ENCODE results near the gene GSTT2.
"Not testable (repeated sequence)": the region's sequence is repeated elsewhere in the genome, so short reads cannot be mapped to it uniquely, and the experiment has no call there.

The GSTT2 gene

DNA sequence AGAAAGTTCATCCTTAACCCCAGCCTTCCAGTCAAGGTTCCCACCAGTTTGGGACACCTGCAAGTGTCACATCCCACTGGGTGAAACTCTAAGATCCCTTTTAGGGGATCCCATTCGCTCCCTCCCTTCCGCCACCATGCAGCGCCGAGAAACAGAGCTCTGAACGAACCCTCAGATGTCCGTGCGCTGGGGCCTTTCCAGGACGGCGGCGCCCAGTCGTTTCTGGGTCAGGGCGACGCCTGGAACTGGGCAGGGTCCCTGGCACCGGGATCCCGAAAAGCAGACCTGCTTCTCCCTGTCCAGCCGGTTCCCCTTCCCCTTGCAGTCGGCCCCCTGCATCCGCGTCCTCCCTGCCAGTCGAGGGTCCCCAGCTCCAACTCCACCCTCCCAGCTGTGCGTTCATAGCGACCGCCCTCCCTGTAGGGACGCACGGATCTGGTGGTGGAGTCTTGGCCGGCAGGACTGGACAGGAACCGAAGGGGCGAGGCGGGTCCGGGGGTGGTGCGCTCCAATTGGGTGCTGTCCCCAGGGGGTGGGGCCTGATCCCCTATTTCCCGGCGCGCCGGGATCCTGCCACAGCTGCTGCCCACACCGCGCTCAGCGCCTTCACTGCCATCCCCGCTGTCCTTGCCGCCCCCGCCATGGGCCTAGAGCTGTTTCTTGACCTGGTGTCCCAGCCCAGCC, at the start of gene GSTT2:
TSS of gene GSTT2 (plus strand) at position 578 of the 684 bp plus-strand sequence.
- DNase-seq (ENCODE audit: low read depth in 1 of 2, low spot score in 1 of 2) = not testable (repeated sequence)

DNA sequence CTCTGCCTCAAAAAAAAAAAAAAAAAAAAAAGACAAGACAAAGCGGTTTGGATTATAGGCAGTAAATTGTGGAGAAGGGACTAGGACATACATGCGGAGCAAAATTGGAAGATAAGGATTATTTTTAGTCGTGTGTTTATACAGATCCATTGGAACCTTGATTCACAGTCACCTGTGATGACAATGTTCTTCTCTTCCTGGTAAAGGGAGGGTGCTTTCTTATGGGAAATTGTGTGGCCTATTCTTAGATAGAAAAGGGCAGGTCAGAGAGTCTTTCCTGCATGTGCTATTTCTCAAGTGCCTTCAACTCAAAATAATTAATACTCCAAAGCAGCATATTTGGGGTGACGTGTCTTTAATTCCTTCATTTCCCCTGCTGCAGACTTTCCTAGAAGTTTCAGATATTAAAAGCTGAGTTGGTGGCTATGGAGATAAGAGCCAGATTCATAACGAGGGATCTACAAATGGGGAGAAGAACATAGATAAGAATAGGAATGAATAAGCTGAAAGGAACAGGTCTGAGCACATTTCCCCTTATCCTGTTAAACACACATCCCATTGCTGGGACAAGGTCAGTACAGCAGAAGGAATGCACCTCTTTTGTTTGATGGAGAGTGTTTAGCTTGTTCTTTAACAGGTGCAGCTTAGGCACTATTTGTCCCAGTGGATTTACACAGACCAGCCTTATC, 41.5 kb upstream of the GSTT2 start:
- no peak for DNase-seq (ENCODE audit: low read depth in 1 of 2, low spot score in 1 of 2)

DNA sequence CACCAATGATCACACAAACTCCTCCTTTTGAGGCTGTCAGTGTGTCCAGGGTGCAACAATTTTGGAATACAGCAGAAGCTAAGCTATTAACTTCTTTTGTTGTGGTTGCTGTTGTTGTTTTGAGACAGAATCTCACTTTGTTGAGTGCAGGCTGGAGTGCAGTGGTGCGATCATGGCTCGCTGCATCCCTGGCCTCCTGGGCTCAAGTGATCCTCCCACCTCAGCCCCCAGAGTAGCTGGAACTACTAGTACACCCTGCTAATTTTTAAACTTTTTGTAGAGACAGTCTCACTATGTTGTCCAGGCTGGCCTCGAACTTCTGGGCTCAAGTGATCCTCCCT, 40.9 kb upstream of the GSTT2 start:
- no peak for DNase-seq (ENCODE audit: low read depth in 1 of 2, low spot score in 1 of 2)

DNA sequence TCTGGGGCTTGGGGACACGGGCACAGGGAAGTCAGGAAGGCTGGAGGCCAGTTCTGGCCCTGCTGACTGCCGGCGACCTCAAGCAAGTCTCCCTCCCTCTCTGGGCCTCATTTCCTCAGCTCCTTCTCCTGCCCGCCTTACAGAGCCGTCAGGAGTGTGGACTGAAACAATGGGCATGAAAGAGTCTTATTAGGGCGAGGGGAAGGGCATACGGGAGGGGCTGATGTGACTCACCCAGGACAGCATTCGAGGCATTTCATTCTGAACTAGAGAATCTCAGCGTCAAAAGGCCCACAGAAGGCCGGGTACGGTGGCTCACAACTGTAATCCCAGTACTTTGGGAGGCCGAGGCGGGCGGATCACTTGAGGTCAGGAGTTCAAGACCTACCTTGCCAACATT, 39.8 kb upstream of the GSTT2 start:
- not testable (repeated sequence) for DNase-seq (ENCODE audit: low read depth in 1 of 2, low spot score in 1 of 2)

DNA sequence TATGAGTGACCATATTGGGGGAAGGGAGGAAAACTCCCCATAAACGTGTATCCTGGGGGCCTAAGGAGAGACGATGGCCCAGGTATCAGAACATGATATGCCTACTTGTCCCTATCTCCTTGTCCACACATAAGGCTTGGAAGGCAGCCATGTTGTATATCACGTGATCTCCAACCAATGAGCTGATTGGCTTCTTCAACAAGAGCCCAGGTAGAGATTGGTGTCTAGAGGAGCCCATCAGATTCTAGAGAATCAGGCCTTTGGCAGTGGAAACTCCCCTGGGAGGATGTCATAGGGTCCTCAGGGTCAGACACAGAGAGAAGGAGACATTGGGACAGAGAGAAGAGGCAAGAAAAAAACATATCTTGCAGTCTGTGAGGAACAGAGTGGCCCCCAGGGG, 32.5 kb upstream of the GSTT2 start:
- DNase-seq (ENCODE audit: low read depth in 1 of 2, low spot score in 1 of 2) = not testable (repeated sequence)

DNA sequence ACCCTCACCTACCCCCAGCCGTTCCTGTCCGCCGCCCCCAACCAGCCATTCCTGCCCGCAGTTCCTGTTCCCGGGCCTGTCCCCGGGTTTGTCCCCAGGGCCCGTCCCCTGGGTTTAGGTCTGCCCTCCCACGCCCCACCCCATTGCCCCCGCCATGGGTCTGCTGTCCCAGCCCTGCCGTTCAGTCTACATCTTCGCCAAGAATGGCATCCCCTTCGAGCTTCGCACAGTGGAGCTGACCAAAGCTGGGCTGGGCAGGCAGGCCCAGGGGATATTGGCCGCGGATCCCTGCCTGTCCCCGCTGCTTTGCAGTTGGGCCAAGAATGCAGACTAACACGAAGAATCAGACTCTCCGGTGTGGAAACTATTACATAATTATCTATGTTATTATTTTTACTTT, 30.2 kb upstream of the GSTT2 start:
- not testable (repeated sequence) for DNase-seq (ENCODE audit: low read depth in 1 of 2, low spot score in 1 of 2)

DNA sequence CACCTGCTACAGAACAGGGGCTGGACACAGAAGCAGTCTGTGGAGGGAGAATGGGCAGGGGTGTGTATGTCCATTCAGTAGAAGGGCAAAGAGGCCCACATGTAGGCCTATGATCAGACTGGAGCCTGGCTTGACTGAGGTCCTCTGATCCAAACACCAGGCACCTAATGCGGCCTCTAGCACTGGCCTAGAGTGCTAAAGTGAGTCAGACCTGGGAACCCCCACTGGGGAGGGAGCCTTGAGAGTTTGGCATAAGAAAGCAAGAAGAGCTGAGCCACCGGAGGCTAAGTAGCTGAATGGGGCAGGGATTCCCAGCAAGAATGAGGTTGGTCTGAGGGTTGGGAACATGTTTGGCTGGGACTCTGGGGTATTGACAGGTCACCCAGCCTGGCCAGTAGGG, 28.6 kb upstream of the GSTT2 start:
- not testable (repeated sequence) for DNase-seq (ENCODE audit: low read depth in 1 of 2, low spot score in 1 of 2)

DNA sequence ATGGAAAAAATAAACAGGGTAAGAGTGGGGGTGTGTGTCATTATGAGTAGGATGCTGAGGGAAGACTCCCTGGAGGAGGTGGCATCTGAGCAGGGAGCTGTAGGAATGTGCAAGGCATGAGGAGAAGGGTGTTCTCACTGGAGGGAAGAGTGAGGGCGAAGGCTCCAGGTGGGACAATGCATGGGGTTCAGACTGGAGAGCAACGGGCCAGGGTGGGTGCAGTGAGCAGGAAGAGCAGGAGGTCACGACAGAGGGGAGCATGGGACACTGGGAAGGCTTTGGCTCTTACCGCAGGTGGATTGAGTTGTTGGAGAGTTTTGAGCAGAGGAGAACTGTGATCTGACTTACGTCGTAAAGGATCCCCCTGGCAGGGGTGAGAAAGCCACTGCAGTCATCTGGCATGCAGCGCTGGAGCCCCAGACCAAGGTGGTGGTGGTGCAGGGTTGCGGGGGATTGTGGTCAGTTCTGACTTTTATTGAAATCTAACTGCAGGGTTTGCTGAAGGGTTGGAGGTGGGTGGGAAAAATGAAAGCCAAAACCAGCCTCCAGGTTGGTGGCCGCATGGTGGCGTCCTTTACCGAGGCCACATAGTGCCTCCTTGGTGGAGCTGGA, 27.0 kb upstream of the GSTT2 start:
- DNase-seq (ENCODE audit: low read depth in 1 of 2, low spot score in 1 of 2) = not testable (repeated sequence)

DNA sequence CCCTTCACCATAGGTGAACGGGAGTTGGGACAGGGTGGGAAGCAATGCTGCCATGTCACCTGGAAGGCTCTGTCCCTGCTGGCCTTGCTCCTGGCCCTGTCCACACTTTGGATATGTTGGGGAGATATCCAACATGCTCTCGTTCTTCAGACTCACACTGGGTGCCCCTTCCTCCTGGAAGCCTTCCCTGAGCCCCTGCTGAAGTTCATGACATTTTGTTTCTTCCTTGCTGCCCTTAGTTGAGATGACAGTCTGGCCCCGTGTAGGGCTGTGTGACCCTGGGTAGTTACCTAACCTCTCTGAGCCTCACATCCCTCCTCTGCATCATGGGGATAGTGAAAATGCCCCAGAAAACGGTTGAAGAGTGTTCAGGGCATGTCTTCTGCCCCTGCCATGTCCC, 26.4 kb upstream of the GSTT2 start:
- not testable (repeated sequence) for DNase-seq (ENCODE audit: low read depth in 1 of 2, low spot score in 1 of 2)

DNA sequence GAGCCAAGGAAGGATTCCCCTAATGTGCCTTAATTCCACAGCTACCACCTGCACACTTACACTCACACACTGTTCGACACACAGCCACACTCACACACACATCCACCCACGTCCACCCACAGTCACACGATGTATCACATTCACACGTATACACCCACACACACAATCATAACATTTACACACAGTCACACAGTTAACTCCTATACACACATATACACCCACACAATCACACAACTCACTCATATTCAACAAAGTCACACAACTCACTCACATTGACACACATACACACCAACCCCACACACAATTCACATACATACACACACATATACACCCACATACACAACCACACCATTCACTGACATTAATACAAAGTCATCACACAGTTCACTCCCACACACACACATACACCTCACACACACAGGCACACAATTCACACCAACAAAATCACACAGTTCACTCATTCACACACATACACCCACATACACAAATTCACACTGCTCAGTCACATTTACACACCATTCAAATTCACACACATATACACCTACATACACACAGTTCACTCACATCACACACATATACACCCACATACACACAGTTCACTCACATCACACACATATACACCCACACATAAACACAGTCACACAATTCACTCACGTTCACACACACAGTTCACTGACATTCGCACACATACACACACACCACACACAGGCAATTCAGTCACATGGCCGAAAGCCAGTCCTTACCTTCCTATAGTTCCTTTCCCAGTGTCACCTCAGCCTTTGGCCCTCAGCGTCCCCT, 25.5 kb upstream of the GSTT2 start:
- DNase-seq (ENCODE audit: low read depth in 1 of 2, low spot score in 1 of 2) = not testable (repeated sequence)

DNA sequence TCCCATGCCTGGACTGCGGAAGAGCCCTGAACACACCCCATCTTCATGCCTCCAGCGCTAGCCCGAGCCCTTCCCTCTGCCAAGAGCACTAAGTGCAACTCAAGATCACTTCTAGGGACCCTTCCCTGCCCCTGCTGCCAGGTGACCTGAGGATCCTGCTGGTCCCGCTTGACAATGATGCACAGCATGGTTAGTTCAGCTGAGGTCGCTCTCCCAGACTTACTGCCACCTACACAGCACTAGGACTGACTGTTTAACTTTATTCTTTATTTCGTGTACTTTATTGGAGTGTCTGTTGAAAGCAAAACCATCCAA, 25.0 kb upstream of the GSTT2 start:
- not testable (repeated sequence) for DNase-seq (ENCODE audit: low read depth in 1 of 2, low spot score in 1 of 2)

DNA sequence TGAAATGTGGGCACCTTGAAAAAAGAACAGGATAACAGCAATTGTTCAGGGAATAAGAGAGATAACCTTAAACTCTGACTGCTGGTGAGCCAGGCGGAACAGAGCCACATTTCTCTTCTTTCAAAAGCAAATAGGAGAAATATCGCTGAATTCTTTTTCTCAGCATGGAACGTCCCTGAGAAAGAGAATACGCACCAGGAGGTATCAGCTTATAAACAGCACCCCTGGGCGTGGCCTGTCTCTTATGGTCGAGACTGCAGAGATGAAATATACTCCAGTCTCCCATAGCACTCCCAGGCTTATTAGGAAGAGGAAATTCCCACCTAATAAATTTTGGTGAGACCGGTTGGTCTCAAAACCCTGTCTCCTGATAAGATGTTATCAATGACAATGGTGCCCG, 24.0 kb upstream of the GSTT2 start:
- not testable (repeated sequence) for DNase-seq (ENCODE audit: low read depth in 1 of 2, low spot score in 1 of 2)

DNA sequence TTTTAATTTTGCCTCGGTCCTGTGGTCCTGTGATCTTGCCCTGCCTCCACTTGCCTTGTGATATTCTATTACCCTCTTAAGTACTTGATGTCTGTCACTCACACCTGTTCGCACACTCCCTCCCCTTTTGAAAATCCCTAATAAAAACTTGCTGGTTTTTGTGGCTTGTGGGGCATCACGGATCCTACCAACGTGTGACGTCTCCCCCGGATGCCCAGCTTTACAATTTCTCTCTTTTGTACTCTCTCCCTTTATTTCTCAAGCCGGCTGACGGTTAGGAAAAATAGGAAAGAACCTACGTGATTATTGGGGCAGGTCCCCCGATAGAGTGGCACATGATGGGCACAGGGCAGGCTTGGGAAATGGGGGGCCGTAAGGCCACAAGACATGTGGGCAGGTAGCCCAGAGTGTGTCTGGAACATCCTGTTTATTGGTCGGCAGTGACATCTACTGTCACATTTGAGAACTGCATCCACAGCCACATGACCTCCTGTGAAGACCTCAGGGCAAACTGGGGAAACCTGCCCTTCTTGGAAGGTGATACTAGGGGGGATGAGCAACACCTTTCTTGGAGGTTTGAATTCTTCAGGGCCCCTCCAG, 23.5 kb upstream of the GSTT2 start:
- peak; percentile 44 to 64 for DNase-seq (ENCODE audit: low read depth in 1 of 2, low spot score in 1 of 2)

DNA sequence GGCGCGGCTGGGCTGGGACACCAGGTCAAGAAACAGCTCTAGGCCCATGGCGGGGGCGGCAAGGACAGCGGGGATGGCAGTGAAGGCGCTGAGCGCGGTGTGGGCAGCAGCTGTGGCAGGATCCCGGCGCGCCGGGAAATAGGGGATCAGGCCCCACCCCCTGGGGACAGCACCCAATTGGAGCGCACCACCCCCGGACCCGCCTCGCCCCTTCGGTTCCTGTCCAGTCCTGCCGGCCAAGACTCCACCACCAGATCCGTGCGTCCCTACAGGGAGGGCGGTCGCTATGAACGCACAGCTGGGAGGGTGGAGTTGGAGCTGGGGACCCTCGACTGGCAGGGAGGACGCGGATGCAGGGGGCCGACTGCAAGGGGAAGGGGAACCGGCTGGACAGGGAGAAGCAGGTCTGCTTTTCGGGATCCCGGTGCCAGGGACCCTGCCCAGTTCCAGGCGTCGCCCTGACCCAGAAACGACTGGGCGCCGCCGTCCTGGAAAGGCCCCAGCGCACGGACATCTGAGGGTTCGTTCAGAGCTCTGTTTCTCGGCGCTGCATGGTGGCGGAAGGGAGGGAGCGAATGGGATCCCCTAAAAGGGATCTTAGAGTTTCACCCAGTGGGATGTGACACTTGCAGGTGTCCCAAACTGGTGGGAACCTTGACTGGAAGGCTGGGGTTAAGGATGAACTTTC, 18.7 kb upstream of the GSTT2 start, which contains the start of gene GSTT2B:
TSS of gene GSTT2B (minus strand) at position 112 of the 688 bp plus-strand sequence. CDS start at position 48, 64 bp downstream.
- DNase-seq (ENCODE audit: low read depth in 1 of 2, low spot score in 1 of 2) = not testable (repeated sequence)

DNA sequence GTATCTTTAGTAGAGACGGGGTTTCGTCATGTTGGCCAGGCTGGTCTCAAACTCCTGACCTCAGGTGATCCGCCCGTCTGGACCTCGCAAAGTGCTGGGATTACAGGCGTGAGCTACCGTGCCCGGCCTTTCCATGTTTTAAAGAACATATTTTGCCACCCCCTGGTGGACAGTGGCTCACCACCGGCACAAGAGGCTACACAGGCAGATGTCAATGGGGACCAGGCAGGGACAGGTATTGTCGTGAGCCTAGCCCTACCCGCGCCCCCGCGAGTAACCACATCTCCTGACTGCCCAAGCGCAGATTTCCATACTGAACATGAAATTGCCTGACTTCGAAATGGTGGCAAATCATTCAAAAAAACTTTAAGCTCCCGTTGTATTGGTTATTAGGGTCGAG, 13.8 kb upstream of the GSTT2 start:
- DNase-seq (ENCODE audit: low read depth in 1 of 2, low spot score in 1 of 2) = not testable (repeated sequence)

DNA sequence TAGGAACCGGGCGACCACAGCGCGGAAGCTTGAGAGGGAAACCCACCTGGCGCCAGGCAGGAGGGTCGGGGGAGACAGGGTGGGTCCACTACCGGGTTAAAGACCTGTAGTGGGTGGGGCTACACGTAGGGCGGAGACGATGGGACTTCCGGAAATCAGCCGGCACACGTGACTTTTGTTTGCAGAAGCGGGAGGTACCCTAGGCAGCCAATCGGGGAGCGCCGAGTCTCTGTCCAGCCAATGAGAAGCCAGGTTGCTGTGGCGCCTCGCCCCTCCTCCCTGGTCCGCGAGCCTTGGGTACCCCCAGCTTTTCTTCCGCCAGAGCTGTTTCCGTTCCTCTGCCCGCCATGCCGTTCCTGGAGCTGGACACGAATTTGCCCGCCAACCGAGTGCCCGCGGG, 13.4 kb upstream of the GSTT2 start, which contains the start of gene DDTL:
TSS of gene DDTL (plus strand) at position 321 of the 400 bp plus-strand sequence. CDS start at position 348, 27 bp downstream.
- not testable (repeated sequence) for DNase-seq (ENCODE audit: low read depth in 1 of 2, low spot score in 1 of 2)

DNA sequence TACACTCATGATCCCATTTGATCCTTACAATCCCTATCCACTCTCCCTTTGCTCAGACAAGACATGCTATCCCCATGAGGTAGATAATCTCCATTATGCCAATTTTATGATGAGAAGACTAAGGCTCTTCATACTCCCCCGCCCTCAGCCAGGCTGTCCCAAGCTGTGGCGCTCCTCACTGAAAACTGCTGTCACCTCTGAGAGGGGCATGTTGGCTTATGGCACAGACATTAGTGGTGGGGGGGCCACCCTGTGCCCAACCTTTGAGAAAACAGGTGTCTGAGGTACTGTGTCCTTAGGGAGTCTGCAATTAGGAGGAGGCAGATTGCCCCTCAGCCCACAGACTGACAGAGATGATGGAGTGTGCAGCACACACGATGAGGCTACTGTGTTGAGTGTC, 10.9 kb upstream of the GSTT2 start:
- DNase-seq (ENCODE audit: low read depth in 1 of 2, low spot score in 1 of 2) = no peak

DNA sequence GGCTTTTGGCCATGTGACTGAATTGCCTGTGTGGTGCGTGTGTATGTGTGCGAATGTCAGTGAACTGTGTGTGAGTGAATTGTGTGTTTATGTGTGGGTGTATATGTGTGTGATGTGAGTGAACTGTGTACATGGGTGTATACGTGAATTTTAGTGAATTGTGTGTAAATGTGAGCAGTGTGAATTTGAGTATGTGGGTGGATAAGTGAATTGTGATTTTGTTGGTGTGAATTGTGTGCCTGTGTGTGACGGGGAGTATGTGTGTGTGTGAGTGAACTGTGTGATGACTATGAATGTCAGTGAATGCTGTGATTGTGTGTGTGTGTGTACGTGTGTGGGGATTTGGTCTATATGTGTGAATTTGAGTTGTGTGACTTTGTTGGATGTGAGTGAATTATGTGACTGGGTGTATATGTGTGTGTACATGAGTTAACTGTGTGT, 9.7 kb upstream of the GSTT2 start:
- DNase-seq (ENCODE audit: low read depth in 1 of 2, low spot score in 1 of 2) = no peak

DNA sequence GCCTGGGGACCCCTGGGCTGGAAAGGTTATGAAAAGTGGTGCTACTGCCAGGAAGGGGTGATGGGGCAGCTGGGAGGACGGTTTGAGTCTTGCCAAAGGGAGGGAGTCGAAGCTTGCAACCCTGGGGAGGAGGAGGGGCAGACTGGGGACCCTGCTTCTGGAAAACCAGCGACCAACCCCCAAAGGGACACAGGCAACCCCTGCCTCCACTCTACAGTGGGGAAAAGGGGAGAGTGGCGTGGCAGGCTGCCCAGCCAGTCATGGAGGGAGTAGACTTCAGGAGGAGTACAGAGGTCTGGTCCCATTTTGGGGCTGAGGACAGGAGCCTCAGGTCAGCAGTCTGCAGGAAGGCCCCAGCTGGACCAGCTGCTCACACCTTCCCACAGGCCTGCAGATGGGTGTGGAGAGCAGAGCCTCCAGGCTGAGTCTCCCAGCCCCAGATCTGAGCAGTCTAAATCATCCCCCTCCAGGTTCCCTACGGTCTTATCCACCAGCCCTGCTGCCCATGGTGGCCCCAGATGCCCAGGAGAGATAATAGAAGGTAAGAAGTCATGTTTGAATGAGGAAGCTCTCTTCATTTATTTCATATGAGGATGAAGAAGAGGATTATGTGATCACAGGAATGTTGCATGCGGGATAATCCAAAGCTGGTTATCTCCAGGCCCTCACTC, 9.0 kb upstream of the GSTT2 start:
- no peak for DNase-seq (ENCODE audit: low read depth in 1 of 2, low spot score in 1 of 2)

DNA sequence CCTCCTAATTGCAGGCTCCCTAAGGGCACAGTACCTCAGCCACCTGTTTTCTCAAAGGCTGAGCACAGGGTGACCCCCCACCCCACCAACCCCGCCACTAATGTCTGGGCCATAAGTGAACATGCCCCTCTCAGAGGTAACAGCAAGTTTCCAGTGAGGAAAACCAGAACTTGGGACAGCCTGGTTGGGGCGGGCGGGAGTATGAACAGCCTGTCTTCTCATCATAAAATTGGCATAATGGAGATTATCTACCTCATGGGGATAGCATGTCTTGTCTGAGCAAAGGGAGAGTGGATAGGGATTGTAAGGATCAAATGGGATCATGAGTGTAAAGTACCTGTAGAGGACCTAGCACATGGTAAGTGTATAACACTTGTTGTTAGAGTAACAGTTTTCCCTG, 8.0 kb upstream of the GSTT2 start:
- DNase-seq (ENCODE audit: low read depth in 1 of 2, low spot score in 1 of 2) = not testable (repeated sequence)

All from activated T-helper 1 cell treated with anti-CD3 and anti-CD28 coated beads, Interleukin-2, amount 50 U/mL, for 16 hours (primary cell).